HG02973 (cell line): ENCODE data around the gene ZNHIT2.

Experiments used
- ATAC-seq: cut with Tn5 transposase; IDR thresholded peaks from one replicate; pipeline ENCODE4 v1.9.1; 2021; ENCODE audit warnings: moderate library complexity; ENCODE audit not compliant: unreplicated experiment

The ZNHIT2 gene

DNA sequence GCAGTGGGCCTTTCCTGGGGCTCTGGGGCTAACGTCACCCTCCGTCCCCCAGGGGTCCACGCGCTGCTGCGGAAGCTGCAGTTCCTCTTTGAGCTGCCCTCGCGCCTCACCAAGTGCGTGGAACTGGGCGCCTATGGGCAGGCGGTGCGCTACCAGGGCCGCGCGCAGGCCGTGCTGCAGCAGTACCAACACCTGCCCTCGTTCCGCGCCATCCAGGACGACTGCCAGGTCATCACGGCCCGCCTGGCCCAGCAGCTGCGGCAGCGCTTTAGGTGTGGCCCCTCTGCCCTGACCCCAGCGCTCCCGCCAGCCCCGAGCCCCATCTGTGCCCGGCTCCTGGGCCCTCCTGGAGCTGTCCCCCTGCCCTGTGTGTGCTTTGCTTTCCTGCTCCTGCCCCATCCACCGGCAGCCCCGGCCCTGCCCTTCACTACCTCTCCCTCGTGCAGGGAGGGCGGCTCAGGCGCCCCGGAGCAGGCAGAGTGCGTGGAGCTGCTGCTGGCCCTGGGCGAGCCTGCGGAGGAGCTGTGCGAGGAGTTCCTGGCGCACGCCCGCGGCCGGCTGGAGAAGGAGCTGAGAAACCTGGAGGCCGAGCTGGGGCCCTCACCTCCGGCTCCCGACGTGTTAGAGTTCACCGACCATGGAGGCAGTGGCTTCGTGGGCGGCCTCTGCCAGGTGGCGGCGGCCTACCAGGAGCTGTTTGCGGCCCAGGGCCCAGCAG, 9.6 kb downstream of the ZNHIT2 start:
- ATAC-seq = no peak

DNA sequence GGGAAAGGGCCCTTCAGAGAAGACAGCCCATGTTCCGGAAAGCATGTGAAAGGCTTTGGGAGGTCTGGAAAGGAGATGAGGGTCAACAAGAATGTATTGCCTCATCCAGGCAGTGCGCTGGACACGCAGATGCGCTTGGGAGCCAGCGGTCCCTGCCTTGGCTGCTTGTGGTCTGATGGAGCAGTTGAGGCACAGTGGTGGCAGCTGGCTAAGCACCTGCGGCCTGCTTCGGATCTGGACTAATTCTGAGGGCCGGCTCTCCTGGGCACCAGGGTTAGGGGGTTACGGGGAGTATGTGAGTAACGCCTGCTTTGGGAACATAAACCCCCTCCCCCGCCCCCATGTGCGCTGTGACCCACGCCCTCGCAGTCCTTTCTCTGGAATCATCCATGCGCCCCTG, 10.4 kb downstream of the ZNHIT2 start:
- ATAC-seq = no peak

DNA sequence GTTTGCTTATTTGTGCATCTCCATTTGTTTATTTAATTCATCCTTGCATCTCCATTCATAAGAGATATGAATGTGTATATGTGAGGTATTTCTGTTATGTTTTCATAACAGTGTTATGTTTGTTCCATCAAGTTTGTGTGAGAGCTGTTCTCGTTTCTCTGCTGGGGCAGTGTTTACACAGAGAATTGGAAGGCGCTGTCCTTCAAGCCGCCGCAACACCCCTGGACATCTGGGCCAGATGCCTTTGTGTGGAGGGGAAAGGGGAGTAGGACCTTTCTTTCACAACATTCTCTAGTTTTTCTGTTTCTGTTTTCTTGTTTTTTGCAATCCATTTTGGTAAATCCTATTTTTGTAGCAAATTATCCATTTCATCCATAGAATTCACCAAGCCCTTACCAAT, 12.9 kb downstream of the ZNHIT2 start:
- ATAC-seq = no peak

DNA sequence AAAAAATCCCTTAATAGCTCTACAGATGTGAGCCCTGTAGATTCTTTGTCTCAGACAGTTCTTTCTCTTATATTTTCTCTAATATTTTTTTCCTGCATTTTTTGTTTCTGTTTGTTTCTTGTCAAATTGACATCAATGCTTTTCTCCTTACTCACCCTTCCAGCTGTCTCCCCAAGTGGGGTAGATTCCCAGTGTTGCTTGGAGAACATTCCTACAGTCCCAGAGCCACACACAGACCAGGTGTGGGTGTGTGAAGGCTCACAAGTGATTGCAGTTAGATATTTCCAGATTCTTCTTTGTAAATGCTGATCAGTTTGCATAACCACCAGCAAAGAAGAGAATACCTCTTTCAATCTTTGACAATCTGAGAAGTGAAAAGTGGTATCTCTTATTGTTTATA, 14.0 kb downstream of the ZNHIT2 start:
- ATAC-seq = no peak

DNA sequence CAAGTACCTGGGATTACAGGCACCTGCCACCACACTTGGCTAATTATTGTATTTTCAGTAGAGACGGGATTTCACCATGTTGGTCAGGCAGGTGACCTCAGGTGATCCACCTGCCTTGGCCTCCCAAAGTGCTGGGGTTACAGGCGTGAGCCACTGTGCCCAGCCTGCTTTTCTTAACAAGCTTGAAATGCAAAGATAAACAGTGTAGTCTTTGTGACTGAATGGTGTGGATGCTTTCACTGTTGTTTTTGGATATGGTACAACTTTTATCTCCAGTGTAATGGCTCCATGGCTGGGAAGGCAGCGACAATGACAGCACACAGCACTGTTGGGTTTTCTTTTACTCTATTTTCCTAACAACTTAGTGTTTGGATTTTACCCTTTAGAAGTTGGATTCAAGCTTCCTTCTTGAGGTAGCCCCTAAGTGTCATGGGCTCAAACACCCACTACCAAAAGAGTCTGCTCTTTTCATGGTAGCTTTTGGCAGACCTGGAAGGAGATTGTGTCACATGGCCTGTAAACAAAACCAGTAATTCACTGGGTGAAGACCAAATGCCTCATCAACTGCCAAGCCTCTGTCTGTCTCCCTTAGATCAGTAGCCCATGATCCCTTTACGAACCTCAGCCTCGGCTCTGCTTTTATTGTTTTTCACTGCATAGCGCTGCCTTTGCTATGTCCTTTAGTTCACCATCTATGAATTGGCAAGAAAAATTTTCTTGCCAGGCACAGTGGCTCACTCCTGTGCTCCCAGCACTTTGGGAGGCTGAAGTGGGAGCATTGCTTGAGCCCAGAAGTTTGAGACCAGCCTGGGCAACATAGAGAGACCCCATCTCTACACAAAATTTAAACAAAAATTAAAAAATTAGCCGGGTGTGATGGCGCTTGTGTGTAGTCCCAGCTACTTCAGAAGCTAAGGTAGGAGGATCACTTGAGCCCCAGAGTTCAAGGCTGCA, 15.1 kb downstream of the ZNHIT2 start:
- ATAC-seq = no peak

DNA sequence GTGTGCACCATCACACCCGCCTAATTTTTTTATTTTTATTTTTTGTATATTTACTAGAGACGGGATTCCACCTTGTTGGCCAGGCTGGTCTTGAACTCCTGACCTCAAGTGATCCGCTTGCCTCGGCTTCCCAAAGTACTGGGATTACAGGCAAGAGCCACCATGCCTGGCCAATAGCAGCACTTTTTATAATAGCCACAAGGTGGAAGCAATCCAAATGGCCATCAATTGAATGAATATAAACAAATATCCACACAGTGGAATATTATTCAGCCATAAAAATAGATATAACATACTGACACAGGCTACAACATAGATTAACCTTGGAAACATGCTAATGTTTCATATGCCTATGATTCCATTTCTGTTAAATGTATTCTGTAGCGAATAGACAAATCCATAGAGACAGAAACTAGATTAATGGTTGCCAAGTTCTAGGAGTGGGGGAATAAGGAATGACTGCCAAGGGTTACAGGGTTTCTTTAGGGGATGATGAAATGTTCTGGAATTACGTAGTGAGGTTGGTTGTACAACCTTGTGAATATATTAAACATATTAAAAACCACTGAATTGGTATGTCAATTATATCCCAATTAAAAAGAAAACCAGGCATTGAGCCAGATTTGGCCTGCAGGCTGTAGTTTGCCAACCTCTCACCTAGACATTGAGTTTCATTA, 16.7 kb downstream of the ZNHIT2 start:
- ATAC-seq = no peak

DNA sequence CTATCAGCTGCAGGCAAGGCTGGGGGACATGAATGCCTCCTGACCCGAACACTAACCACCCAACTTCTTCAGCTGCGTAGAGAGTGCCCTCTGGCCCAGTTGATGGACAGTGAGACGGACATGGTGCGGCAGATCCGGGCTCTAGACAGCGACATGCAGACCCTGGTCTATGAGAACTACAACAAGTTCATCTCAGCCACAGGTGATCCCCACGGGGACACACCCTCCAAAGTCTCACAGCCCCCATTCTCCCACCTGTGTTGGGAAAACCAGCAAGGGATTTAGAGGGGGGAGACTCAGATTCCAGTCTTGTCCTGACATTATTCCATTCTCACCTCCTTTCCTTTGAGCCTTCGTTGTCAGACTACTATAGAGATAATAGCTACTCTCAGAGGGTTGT, 20.6 kb downstream of the ZNHIT2 start:
- no peak for ATAC-seq

DNA sequence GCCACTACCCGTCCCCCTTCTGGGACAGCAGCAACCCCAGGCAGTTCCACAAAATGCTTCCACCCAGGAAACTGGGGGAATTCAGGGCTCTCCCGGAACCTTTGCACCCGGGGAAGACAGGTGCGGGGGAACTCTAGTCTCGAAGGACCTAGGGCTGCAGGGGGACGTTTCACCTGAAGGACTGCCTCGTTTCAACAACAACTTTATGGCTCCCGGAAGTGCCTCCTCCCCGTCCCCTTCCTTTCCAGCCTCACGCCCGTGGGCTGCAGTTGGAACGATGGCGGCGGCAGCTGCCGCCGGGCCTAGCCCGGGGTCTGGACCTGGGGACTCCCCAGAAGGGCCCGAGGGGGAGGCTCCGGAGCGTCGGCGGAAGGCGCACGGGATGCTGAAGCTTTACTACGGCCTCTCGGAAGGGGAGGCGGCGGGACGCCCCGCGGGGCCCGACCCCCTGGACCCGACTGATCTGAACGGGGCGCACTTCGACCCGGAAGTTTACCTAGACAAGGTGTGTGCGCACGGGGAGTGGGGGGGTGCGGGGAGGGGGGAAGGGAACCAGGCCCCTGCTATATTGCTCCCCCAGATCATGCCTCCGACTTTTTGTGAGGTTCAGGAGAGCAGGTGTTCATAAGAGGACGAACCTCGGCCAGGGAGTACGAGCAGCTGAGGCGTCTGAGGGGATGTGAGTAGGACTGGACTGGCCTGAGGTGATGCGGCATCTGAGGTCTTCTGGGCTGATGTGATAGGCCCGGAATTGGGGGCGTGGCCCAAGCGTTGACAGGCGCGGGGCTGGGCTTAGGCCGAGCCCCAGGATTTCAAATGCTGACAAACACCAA, 21.3 kb downstream of the ZNHIT2 start, which contains the start of gene VPS51:
VPS51 (plus strand) TSS at position 241 of the 833 bp plus-strand sequence; CDS start at position 278, 37 bp downstream.
- ATAC-seq = peak; percentile 75

DNA sequence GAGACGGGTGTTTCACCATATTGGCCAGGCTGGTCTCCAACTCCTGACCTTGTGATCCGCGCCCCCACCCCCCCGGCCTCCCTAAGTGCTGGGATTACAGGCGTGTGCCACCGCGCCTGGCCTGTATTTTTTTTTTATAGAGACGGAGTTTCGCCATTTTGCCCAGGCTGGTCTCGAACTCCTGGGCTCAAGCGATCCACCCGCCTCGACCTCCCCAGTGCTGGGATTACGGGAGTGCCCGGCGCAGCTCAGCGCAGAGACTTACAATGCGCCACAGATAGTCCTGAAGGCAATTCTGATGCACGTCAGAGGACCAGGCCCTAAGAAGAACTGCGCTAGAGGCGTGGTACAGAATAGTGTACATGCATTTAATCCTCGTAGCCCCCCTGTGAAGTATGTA, 22.1 kb downstream of the ZNHIT2 start:
- ATAC-seq = no peak

DNA sequence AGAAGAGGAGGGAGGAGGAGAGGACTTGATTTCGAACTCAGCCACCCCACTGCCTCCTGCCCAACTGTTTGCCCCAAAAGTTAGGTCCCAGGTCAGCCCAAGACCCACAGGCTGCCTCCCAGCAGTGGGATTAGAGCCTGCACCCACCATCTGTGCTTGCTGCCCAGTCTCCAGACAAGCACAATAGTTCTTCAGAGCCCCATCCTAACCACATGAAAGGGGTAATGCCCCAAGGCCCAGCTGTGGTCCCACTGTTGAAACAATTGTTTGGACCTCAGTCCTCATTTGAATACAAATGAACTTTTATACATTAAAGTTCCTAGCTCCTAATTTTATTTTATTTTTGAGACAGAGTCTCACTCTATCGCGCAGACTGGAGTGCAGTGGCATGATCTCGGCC, 26.9 kb downstream of the ZNHIT2 start:
- no peak for ATAC-seq

DNA sequence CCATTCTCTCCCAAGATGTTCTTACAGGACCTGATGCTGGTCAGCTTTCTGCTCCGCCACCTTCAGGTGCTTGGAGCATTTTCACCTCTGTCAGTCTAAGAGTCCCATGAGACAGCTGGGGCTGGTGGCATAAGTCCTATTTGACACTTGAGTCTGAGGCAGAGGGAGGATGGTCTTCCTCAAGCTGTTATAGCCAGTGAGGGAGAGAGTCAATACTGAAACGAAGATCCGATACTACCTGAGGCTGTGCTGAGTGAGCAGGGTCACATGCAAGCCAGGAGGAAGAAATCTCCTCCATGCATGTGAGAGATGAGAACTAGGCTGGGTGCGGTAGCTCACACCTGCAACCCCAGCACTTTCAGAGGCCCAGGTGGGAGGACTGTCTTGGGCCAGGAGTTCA, 27.9 kb downstream of the ZNHIT2 start:
- no peak for ATAC-seq

DNA sequence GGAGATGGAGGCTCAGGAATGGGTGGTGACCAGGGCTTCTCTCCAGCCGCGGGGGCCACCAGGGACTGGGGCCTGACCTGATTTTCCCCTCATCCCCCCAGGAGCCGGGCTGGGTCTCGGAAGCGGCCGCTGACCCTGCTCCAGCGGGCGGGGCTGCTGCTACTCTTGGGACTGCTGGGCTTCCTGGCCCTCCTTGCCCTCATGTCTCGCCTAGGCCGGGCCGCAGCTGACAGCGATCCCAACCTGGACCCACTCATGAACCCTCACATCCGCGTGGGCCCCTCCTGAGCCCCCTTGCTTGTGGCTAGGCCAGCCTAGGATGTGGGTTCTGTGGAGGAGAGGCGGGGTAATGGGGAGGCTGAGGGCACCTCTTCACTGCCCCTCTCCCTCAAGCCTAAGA, 29.7 kb downstream of the ZNHIT2 start:
- no peak for ATAC-seq

DNA sequence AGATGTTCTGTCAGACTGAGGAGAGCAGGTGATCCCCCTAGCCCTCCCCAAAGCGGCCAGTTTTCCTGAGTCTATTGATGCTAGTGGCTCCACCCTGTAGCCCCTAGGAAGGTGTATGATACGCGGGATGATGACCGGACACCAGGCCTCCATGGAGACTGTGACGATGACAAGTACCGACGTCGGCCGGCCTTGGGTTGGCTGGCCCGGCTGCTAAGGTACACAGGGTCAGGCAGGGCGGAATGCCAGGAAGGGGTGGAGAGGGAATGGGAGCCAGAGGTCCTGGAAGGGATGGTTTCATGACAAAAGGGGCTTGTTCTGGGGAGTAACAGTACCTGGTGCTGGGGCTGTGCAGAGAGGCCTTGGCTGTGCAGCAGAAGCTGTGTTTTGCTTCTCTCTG, 30.3 kb downstream of the ZNHIT2 start:
- ATAC-seq = no peak

DNA sequence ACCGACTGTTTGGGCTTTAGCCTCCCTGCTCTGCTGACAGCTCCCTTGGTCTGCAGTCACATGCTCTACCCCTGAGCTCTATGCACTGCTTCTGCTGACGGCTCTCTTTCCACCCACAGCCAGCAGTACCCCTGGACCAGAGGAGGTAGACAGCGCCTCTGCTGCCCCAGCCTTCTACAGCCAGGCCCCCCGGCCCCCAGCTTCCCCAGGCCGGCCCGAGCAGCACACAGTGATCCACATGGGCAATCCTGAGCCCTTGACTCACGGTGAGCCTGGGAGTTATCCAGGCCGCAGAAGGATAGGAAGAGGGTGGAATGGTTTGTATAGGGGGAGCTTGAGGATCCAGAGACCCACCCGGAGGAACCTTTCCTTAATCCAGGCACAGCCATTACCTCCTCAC, 30.7 kb downstream of the ZNHIT2 start:
- ATAC-seq = no peak

DNA sequence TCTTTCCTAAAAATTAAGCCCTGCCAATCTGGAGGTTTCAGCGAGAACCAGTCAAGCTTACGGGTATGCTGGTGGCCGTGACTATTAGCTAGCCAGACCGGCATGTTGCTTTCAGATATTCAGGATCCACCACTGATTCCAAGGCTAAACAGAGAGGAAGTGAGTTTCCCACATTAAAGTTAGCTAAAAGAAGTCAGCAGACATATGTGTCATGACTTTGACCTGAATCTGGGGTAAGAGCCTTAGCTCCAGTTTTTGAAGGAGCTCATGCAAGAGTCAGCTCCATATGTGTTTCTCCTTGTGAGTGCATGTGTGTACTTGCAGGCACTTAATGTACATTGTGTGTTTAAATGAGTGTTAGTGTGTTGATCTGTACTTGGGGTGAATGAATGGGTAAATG, 32.1 kb downstream of the ZNHIT2 start:
- ATAC-seq = no peak

DNA sequence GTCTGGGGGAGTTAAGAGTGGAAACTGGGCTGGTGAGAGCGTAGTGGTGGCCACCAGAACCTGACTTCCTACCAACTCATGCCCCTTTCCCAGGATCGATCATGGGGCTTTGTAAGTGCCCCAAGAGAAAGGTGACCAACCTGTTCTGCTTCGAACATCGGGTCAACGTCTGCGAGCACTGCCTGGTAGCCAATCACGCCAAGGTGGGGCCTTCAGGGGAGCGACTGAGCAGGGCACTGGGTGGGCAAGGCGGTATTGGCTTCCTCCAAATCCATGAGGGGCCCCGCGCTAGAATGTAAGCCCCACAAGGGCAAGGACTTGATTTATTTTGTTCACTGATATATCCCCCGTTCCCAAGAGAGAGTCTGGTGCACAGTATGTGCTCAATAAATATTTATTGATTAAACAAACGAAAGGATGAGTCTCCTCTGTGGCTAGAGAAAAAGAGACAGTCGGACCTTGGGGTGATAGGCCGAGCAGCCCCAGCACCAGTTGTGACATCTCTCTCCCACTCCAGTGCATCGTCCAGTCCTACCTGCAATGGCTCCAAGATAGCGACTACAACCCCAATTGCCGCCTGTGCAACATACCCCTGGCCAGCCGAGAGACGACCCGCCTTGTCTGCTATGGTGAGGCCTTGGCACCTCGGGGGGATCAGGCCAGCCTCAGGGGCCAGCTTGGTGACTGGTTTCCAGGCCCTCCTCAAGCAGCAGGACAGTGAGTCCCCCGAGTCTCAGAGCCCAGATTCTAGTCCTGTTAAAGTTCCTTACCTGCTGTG, 32.7 kb downstream of the ZNHIT2 start:
- no peak for ATAC-seq

DNA sequence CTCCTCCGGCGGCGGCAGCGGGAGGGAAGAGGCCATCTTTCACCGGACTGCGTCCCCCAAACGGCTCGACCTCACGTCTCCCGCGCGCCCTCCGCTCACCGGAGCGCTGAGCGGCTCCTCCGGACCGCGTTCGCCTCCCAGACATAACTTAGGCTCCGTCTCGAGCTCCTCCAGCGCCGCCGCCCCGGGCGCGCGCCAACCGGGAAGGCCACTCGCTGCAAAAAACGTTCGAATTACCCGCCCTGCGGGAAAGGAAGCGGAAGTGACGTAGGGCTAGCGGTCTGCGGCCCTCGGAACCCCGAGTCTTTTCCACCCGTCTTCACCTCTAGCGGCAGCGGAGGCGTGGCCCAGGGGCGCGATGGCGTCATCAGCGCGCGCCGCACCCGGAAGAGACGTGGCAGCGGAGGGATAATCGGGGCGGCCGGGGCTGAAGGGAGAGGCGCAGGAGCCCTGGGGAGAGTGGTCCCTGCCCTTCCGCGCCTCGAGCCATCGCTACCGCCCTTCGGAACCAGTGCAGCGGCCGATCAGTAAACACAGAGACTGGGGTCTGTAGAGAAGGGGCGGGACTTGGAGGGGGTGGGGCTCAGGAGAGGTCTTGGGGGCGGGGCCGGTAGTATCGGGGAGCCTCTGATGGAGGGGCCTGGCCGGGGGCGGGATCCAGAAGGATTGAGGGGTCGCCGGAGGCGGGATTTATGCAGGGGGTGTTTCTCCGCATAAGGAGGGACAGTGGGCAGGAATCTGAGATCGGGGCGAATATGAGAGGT, 33.5 kb downstream of the ZNHIT2 start, which contains the start of the genes CDCA5 and ZFPL1:
CDCA5 (minus strand) TSS at position 207 of the 764 bp plus-strand sequence; CDS start at position 145, 62 bp downstream.
ZFPL1 (plus strand) TSS at position 389 of the 764 bp plus-strand sequence. CDS start 477 bp downstream, outside the sequence.
- peak; percentile 67 for ATAC-seq

DNA sequence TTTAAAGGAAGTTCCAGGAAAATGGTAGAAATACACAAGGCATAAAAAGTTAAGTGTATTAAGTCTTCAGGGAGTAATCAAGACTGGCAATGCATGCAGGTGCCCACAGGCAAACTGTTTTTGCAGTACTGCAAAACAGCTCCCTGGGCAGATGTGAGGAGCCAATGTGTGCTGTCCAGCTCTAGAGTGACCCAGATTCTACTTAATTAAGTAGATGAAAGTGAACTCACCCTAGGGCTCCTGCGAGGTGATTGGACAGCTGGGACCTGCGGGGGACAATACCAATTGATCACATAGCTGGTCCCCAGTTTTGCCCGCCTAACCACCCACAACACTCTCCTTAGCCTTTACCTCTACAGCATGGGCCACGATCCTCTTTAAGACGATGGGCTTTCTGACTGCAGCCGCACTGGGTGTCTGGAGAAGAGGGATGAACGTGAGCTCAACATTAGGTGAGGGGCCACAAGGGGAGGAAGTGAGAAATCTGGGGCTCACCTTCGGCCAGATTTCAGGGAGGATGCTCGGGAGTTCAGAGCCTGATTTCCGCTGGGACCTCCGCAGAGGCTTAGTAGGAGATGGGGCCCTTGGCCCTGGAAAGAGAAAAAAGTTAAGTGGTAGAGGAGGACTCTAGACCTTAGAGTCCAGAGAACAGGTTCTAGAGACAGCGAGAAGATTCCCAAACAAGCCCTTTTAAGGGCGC, 34.2 kb downstream of the ZNHIT2 start:
- ATAC-seq = no peak
